Kasumi-1 (cell line): ENCODE results near the gene FAF1.

ENCODE experiments used
- DNase-seq, 2 experiments: peaks; one replicate each; lab custom pipeline; 2025; lab: John Stamatoyannopoulos, UW

Gene FAF1

DNA sequence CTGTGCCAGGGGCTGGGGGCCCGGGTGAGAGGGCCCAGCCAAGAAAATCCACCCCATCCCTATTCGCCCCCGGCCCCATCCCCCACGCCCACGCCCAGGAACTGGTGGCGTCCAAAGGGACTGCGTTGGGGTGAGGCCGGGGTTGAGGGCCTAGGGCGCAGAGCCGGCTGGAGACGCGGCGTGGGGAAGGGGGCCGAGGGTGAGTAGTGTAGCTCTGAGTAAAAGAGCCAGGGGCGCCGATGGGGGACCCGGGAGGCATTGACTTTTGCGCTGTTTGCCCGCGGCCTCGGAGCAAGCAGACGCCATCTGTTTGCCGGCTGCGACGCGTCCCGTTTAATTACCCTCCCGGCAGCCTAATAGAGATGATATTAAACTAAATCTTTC is 533.4 kb downstream of the FAF1 start:
- DNase-seq, result no peak

GRCh38 chr1:50426108-50426700 is 533.9 kb downstream of the FAF1 start:
- DNase-seq, result no peak

GRCh38 chr1:50425376-50426107 is 534.5 kb downstream of the FAF1 start:
- no peak for DNase-seq

DNA sequence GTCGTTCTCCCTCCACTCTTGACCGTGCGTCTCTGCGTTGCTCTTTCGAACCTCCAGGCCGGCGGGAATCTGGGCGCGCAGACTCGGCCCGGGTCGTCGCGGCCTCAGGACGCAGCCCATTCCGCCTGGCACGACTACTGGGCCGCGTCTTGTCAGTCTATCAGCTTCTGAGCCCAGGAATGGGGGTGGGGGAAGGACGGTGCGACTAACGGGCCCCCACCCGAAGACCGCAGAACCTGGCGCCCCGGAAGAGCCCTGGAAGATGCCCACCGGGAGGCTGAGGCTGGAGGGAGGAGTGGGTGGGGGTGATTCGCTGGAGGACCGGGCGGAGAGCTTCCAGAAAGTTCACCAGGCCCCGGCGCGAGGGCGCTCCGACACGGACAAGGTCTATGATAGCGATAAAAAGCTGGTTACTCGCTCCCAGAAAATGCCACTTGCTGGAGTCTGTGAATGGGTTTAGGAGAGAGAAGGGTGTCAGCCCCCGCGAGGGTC is 535.1 kb downstream of the FAF1 start:
- DNase-seq, result no peak

GRCh38 chr1:50424045-50424883 is 535.8 kb downstream of the FAF1 start:
- peak; percentile 11 to 15 for DNase-seq

- no peak for DNase-seq
These were observed 536.4 kb downstream of the FAF1 start for GRCh38 chr1:50423670-50424000.

DNA sequence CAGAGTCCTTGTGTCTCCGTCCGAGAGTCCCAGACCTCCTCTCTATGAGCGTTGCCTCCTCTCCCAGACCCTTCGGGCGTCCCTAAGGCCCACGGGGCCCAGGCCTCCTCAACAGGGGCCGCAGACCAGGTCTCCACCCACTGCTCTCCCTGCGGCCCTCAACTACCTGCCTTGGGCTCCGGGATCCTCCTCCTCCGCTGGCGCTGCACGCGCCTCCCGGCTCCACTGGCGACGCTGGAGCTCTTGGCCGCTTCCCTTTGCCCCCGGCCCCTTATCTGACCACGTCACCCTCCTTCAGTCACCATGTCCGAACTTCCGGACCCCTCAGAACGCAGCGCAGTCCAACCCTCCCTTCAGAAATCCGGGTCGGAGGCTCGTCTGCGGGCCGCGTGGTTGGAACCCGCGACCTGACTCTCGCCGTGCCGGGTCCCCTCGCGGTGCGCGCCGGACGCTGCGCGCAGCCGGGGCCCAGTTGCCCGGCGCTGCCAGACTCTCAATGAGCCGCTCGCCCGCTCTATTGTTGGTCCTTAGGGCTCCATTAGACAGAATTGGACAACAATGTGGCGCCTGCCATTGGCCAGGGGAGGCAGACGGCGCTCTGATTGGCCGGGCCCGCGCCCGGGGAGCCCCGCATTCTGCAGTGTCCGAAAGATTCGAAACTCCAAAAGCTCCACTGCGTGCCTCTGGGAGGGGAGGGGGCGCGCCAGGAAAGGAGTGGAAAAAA is 537.0 kb downstream of the FAF1 start, which contains the start of gene DMRTA2:
DMRTA2 (minus strand) TSS at position 498 of the 724 bp plus-strand sequence. CDS start 1,907 bp downstream, outside the sequence.
- no peak for DNase-seq

- DNase-seq, result no peak
These were observed 537.5 kb downstream of the FAF1 start for GRCh38 chr1:50422675-50422945.

DNA sequence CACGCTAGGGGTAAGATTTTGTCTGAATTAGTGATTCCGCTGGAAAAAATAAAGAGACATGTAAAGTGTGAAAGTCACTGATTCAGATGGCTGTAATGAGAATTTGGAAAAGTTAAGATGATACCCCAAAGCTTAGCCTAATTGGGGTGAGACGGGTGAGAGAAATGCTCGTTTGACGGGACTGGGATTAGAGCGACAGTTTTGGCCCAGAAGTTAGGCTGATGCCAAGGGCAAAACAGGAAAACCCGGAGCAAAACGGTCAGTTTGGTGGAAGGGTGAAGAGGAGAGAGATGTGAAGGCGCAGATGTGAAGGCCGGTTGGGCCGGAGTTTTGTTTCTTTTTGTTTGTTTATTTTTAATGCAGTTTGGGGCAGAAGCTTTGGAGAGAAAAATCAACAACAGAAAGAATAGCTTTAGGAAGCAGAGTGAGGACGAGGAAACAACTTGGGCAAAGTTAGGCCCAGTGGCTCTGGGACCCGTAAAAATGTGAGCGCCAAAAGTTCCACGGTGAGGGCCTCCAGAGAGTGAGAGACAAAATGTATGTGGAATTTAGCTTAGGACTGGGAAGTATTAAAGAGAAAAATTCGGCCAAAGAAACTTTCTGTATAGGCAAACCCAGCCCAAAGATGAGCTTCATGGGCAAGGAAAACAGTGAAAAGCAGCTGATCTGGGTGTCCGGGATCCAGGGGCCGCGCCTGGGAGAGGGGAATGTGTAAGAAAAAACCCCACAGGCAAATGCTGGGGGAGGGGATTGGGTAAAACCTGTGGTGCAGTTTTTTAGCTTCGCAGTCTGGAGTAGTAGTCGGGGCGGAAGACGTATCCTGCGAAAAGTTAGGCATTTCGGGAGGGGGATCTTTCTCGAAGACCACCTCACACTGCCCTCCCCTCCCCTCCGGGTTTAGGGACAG is 538.0 kb downstream of the FAF1 start:
- no peak for DNase-seq

GRCh38 chr1:50421366-50421748 is 538.7 kb downstream of the FAF1 start:
- DNase-seq, result no peak

GRCh38 chr1:50420689-50421365 is 539.2 kb downstream of the FAF1 start:
- DNase-seq, result no peak

DNA sequence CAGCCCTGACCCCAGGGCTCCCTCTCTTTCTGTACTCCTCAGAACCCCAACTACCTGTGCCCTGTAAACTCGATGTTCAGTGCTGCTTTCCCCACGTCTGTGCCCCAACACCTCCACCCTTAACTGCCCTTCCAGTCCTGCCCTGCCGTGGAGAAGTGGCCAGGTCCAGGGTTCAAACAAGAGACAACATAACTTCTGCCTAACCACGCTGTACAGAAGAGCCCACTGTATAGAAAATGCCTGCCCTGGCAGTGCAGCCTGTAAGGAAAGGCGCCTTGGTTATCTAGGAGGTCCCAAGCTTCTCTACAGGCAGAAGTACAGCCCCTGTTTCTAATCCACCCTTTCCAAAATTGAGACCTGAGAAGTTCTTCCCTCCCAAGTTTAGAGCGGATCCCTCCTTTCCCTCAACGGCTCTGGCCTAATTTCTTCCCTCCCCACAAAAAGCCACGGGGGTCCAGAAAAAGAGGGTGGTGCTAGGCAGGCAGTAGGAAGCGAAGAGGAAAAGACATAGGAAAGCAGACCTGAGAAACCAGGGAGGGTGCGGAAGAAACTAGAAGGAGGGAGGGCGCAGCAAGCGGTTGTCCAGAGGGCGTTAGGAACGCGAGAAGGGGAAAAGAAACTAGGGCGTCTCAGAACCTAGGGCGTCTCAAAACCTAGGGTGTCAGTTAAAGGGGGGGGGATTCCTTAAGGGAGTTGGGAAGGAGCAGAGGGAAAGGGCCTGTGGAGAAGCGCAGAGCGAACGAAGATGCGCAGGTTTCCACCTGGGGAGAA is 540.0 kb downstream of the FAF1 start:
- no peak for DNase-seq

GRCh38 chr1:50419192-50419906 is 540.7 kb downstream of the FAF1 start:
- DNase-seq, result no peak

DNA sequence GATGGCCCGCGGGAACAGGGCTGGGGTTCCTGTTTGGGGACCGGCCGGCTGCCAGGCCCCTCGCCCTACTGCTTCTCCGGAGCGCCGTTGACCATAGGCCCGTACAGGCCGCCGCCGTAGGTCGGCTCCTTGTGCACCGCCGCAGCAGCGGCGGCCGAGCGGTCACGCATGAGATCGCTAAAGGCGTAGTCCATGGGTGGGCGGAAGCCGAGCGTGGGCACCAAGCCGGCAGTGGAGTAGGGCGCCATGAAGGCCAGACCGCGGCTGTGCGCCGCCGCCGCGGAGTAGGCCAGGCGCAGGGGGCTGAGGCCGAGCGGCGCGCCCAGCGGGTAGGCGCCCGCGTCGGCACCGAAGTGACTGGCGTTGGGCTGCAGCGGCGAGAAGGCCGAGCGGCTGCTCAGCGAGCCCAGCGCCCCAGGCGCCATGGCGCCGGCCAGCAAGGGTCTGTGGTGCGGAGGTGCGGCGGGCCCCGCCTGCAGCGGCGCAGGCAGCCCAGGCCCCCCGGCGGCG is 541.4 kb downstream of the FAF1 start:
- no peak for DNase-seq

DNA sequence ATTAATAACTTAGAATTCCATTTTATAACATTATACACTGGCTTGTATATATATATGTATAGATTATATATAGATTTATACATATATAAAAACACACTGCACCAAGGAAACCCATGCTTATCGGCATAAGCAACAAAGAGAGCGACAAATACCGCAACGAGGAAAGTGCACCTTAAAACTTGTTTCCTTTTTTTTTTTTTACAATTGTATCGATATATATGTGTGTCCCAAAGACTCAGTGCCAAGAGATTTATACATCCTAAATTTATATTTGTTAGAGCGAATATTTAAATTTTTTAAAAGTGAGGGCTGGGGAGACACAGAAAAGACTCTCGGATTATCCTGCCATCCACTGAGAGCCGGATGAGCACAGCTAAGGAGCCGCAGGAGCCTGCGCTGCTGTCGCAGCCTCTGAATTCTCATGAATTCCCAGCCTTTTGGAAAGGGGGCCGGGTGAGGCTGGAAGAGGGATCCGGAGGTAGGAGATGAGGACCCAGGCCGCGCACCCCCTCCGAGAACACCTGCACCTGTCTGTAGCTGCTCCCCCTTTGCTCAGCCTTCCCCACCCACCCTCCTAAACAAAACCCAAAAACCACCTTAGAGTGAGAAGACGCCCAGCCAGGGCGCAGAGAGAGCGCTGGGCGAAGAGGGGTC is 542.0 kb downstream of the FAF1 start:
- DNase-seq, result no peak

DNA sequence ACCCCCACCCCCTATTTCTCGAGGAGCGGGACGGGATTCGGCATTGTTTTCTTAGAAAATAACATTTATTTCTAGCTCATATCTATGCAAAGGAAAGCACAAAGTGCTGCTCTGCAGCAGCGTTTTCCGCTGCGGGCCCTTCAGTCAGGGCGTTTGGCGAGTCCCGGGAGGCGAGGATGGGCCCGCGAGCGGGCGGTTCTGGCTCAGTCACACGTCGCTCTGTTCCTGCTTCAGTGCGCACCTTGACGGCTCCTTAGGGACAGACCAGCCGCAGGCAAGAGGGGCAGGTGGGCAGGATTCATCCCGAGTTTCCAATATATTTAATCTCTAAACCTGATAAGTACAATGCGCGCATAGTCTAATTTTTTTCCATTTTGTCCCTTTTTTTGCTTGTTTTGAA is 542.6 kb downstream of the FAF1 start:
- DNase-seq, result no peak

GRCh38 chr1:50416553-50417453 is 543.3 kb downstream of the FAF1 start:
- DNase-seq, result no peak

DNA sequence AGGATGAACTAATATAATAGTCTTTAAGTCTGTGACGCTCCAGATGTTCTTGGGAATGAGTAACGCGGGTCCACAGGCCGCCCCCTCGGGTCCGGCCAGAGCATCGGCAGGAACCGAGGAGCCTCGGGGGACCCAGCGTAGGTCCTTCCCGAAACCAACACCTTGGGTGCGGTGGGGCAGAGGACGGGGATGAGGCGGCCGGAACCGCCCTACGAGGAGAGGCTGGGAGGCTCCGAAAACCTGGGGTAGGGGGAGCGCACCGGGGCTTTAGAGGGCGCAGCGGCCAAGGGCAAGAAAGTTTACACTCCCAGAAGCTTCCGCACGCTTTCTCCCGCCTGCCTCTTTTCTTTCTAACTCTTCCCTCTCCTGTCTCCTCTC is 543.9 kb downstream of the FAF1 start:
- no peak for DNase-seq
